WERI-Rb-1 (cell line): ENCODE measurements around the gene PLS1.

Experiments used
- DNase-seq: peaks from one replicate; pipeline ENCODE4 v3.0.0-alpha.2; 2020
- H3K27ac ChIP-seq: fragments of 250-450 bp; sonication (Bioruptor Pico); 2 replicates; pipeline ENCODE4 v1.5.1; 2020; ENCODE audit warnings: mild to moderate bottlenecking, moderate library complexity
- H3K27me3 ChIP-seq: fragments of 250-450 bp; sonication (Bioruptor Pico); 2 replicates; pipeline ENCODE4 v1.5.1; 2021; ENCODE audit warnings: mild to moderate bottlenecking, low read depth, moderate library complexity; ENCODE audit not compliant: insufficient read depth, severe bottlenecking
- H3K36me3 ChIP-seq: fragments of 250-450 bp; sonication (Bioruptor Pico); 2 replicates; pipeline ENCODE4 v1.5.1; 2020; ENCODE audit warnings: mild to moderate bottlenecking, moderate library complexity
- H3K4me3 ChIP-seq: 2 replicates; pipeline ENCODE4 v1.5.1; 2011; ENCODE audit warnings: low read depth, mild to moderate bottlenecking, control low read depth, low read length
- H3K9me3 ChIP-seq: fragments of 250-450 bp; sonication (Bioruptor Pico); 2 replicates; pipeline ENCODE4 v1.5.1; 2021; ENCODE audit warnings: mild to moderate bottlenecking, moderate library complexity; ENCODE audit not compliant: severe bottlenecking
- CTCF ChIP-seq: IDR thresholded peaks from 2 replicates; pipeline ENCODE4 v1.5.1; 2011; ENCODE audit warnings: low read depth, mild to moderate bottlenecking, control low read depth, inconsistent platforms, low read length

The PLS1 gene

GRCh38 chr3:142676151-142676550 is 80.0 kb downstream of the PLS1 start:
- Histone ChIP-seq H3K27me3 (no peaks in the 10 kb centered on the region), H3K36me3 (no peaks in the 10 kb centered on the region; the same call in 1 of the 2 replicates), H3K4me3 (no peak overlapping the region), H3K27ac (no peak overlapping the region), H3K9me3 (no peaks in the 10 kb centered on the region)
- no peak for TF ChIP-seq CTCF
- DNase-seq, result no peak

GRCh38 chr3:142680710-142681109 is 84.5 kb downstream of the PLS1 start:
- Histone ChIP-seq H3K36me3 (no peaks in the 10 kb centered on the region; the same call in none of the 2 replicates), H3K9me3 (no peaks in the 10 kb centered on the region), H3K4me3 (no peak overlapping the region), H3K27ac (no peak overlapping the region), H3K27me3 (no peaks in the 10 kb centered on the region)
- no peak for DNase-seq
- no peak for TF ChIP-seq CTCF

- H3K27ac ChIP-seq, result no peak overlapping the region
- H3K9me3 ChIP-seq, result no peaks in the 10 kb centered on the region
- no peak for DNase-seq
- no peak for TF ChIP-seq CTCF
- peaks cover 2% of the 10 kb centered on the region for H3K36me3 ChIP-seq
- no peak overlapping the region for H3K4me3 ChIP-seq
- no peaks in the 10 kb centered on the region for H3K27me3 ChIP-seq
Measured at GRCh38 chr3:142690613-142691012, 94.4 kb downstream of the PLS1 start.

- no peak overlapping the region for H3K27ac ChIP-seq
- no peaks in the 10 kb centered on the region for H3K9me3 ChIP-seq
- no peak overlapping the region for H3K4me3 ChIP-seq
- DNase-seq, result no peak
- TF ChIP-seq CTCF, result no peak
- no peaks in the 10 kb centered on the region for H3K27me3 ChIP-seq
- peaks cover 2% of the 10 kb centered on the region for H3K36me3 ChIP-seq
Measured at GRCh38 chr3:142691527-142691926, 95.3 kb downstream of the PLS1 start.

GRCh38 chr3:142693136-142693853 is 97.1 kb downstream of the PLS1 start:
- no peak overlapping the region for H3K4me3 ChIP-seq
- H3K27me3 ChIP-seq, result no peaks in the 10 kb centered on the region
- no peak overlapping the region for H3K27ac ChIP-seq
- TF ChIP-seq CTCF, result no peak
- no peak for DNase-seq
- H3K9me3 ChIP-seq, result no peaks in the 10 kb centered on the region
- H3K36me3 ChIP-seq, result no peaks in the 10 kb centered on the region

- H3K36me3 ChIP-seq, result no peaks in the 10 kb centered on the region
- no peak overlapping the region for H3K4me3 ChIP-seq
- no peak overlapping the region for H3K27ac ChIP-seq
- no peak for DNase-seq
- no peak for TF ChIP-seq CTCF
- H3K27me3 ChIP-seq, result no peaks in the 10 kb centered on the region
- H3K9me3 ChIP-seq, result no peaks in the 10 kb centered on the region
Measured at GRCh38 chr3:142694225-142694624, 98.0 kb downstream of the PLS1 start.
